Cortex of kidney (tissue), 1 donor: ENCODE results near the gene HINT3.
"Not testable (repeated sequence)": the region's sequence is repeated elsewhere in the genome, so short reads cannot be mapped to it uniquely, and the experiment has no call there.

Source experiments
- DNase-seq: peaks from one replicate; lab custom pipeline; 2025; lab: John Stamatoyannopoulos, UW

The HINT3 gene

GRCh38 chr6:125940247-125941041 is 16.1 kb upstream of the HINT3 start:
- DNase-seq, result no peak

GRCh38 chr6:125942672-125943527 is 13.7 kb upstream of the HINT3 start:
- no peak for DNase-seq

- DNase-seq, result no peak
These were observed 12.8 kb upstream of the HINT3 start for GRCh38 chr6:125943528-125944433.

DNA sequence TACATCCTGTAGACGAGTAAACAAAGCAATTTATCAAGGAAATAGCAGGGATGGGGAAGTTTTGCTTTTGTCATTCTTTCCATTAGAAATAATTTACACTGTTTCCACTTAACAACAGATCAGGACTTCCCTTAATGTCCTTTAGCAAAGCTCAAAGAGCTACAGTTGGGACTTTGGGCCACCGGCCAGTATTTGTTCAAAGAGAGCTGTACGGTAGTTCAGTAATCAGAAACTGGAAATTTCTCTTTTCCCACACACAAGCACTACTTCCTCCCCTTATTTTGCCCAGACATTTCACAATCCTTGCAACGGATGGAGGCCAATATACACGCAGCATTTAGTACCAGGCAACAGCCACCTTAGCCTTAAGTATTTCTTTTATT is 12.1 kb upstream of the HINT3 start:
- no peak for DNase-seq

DNA sequence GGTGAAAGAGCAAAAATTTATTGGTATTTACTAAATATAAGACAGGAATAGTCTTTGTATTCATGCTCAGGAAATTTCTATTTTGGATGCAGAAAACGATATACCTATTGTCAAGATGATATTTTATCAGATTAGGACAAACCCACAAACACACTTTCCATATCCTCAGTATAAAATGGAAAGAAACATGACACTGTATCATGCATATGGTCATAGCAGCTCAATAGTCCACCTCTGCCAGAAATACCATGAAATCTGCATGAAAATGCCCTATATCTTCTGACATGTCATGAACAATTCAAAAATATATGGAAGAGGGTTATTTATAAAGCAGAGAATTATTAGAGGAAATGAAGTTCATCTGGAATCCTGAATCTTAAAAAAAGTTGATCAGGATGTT is 11.7 kb upstream of the HINT3 start:
- no peak for DNase-seq

DNA sequence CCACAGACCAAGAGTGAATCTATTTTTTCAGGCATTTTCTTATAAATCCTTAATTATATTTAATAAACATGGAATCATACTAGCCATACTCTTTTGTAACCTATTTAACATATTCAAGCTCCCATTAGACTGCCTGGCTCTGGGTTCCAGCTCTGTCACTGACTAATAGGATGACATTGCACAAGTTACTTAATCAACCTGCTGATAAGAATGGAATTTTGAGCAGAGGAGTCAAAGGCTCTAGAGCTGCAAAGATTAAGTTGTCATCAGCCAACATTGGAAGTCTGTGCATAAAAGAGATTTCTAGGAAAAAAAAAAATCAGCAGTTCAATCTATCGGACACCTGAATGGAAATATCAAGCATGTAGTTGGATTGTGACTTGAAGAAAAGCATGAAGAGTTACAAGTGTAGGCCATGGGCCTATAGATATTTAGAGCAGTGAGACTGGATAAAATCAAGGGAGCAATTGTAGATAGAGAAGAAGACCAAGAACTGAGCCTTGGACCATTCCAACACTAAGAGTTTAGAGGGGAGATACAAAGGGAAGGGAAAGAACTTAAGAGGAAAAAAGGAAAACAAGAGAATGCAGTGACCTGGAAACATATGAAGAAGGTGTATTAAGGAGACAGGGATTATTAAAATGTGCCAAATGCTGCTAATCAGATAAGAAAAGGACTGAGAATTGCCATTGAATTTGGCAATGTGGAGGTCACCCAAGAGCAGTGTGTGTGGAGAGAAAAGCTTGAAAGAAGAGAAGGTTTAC is 11.0 kb upstream of the HINT3 start:
- no peak for DNase-seq

- DNase-seq, result no peak
These were observed 9.0 kb upstream of the HINT3 start for GRCh38 chr6:125947615-125948014.

GRCh38 chr6:125948455-125948854 is 8.1 kb upstream of the HINT3 start:
- DNase-seq, result no peak

- no peak for DNase-seq
These were observed 7.5 kb upstream of the HINT3 start for GRCh38 chr6:125949069-125949468.

DNA sequence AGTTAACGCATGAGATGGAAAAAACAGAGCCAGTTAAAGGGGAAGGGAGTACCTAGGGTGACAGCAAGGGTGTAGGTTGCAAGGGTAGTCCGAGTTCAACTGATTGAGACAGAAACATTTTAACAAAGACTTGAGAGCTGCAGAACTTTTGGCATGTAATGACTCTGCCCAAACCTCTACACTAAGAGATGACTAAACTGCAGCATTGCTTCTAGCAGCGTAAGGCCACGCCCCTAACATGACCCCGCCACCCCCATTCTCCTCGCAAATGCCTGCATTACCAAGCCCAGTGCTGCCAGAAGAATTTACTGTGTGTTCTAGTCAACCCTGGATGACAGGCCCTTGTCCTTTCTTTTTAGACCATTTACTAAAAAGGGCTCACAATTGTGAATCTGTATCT is 6.3 kb upstream of the HINT3 start:
- no peak for DNase-seq

GRCh38 chr6:125950716-125951115 is 5.9 kb upstream of the HINT3 start:
- DNase-seq, result not testable (repeated sequence)

- no peak for DNase-seq
These were observed 5.2 kb upstream of the HINT3 start for GRCh38 chr6:125951323-125951722.

DNA sequence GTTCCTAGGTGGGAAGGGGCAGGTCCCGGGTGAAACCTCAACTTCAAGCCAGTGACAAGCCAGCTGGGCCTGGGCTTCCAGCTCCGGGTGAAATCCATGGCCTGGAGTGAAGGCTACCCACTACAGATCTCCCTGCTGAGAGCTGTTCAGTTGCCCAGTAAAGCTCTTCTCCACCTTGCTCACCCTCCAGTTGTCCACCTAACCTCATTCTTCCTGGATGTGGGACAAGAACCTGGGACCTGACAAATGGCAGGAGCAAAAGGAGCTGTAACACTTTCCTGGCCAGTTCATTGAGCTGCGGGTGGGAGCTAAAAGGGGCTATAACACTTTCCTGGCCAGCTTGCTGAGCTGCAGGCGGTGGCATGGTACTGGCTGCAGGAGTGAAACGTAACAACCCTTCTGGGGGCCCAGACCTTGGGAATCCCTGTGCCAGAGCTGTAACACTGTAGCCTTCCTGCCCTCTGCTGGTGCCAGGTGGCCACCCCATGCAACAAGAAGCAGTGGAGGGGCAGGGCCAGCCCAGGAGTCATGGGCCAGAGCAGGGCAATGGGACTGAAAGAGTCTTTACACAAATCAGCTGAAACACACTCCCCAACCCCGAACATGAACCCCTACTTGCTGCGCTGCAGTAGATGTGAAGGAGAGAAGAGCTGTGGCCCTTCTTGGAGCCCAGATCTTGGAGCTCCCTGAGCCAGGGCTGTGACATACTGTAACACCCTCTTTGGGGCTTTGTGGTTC is 3.6 kb upstream of the HINT3 start:
- no peak for DNase-seq

GRCh38 chr6:125953502-125953875 is 3.1 kb upstream of the HINT3 start:
- DNase-seq, result no peak

DNA sequence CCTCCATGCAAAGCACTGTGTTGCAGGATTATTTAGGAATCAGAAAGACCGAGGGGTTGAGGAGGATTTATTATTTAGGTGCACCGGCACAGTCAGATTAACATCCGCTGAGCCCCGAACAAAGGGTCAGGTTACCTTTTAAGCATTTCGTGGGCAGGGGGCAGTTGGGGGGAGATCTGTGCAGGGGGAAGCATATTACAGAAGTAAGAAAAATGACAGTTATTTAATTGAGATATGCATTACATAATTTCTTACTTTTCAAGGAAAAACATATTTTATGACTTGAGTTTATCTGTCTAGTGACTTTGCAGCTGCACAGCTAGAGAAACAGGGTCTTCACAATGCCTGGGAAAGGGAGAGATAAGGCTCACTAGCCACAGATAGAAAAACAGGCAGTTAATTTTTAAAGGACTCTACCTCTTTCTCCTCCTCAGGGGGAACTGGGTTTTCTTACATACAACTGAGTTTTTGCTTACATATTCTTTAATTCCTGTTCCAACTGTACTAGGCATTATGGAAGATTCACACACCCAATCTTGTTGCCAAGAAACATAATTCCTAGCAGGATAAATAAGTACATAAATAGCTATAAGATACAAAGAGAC is 1.7 kb upstream of the HINT3 start:
- no peak for DNase-seq

GRCh38 chr6:125955973-125956372 is 597 bp upstream of the HINT3 start:
- no peak for DNase-seq

GRCh38 chr6:125957391-125957693 is 772 bp downstream of the HINT3 start:
- DNase-seq, result no peak

- DNase-seq, result no peak
These were observed 1.3 kb downstream of the HINT3 start for GRCh38 chr6:125957845-125958244.

DNA sequence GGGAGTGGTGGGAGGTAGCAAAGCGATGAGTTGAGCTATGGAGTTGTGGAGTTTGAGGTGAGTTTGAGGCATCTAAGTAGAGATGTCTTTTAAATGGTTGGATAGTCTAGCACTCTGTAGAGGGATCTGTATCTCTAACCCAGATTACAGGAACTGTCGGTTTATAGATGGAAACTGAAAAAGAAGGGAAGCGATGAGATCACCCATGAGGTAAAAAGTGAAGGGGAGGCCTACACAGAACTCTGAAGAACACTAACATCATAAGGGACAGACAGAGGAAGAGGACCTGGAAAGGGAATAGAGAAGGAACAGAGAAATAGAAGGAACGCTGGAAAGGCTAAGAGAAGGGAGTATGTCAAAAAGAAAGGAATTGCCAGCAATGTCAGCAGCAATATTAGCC is 2.5 kb downstream of the HINT3 start:
- DNase-seq, result no peak

DNA sequence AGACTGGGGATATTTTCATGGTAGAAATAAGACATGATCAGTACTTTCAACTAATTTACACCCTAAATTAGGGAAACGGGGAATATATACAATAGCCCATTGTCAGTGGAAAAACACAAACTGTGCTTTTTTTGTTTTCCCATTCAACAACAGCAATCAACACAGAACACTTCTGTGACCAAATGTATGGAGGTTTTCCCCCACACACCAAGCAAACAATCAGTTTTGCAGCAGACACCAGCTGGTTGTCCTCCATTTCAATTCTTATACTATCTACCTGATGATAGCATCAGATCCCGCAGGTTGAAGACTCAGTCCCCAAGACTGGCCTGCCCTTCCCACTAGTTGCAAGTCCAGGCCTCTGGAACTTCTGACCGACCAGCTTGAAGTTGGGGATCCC is 4.5 kb downstream of the HINT3 start:
- DNase-seq, result no peak
